GM21367 (cell line): Measurements from ENCODE around the gene DPF3.

ENCODE experiments used
- ATAC-seq: cut with Tn5 transposase; IDR thresholded peaks from one replicate; pipeline ENCODE4 v1.9.1; 2021; ENCODE audit not compliant: unreplicated experiment

The DPF3 gene

DNA sequence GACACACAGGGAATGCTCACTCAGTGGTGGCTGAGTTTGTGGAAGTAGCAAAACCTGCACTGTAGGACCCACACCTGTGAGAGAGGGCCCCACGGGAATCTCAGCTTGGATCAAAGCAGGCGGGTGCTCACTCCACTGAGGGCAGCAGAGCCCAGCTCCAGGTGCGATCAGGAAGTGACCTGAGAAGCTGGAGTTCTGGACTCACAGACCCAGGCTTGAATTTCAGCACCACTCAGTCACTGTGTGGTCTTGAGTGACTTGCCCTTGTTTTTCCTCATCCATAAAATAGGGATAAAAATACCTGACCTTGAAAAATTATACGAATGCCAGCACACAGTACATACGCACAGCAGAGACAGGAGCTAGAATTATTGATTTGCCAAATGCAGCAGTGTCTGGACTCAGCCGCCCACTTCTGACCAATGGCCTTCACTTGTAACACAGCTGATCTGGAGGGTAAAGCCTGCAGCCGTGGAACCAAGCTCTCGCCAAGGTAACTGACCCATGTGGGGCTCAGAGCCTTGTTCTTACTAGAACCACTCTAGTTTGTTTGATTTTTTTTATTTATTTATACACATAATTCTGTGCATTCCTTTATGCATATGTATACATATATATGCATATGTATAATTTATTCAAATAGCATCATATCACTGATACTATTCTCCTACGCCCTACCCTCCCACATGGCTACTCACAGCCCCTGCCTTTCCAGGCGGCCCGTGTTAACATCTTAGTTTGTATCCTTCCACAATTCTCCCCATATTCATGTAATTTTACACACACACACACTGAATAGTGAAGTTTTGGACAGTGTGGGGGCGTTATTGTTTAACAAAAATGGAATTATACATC, 53.9 kb downstream of the DPF3 start:
- no peak for ATAC-seq

- no peak for ATAC-seq
These were observed 54.5 kb downstream of the DPF3 start for GRCh38 chr14:72839351-72839750.

DNA sequence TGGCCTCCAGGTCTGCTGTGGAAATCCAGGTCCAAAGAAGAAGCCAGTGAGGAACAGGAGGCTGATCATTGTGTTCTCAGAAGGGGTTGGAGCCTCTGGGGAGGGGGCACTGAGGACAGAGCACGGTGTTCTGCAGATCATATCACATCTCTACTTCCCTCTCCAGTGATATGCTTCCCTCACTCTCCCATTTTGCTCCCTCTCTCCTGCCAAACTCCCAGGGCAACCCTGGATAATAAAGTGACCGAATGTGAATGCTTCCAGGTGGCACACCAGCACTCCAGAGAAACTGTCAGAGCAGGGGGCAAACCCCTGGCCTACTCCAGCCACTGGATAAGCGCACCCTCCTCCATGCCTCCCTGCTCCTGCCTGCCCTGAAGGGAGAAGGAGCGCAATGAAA, 57.8 kb downstream of the DPF3 start:
- ATAC-seq: no peak

DNA sequence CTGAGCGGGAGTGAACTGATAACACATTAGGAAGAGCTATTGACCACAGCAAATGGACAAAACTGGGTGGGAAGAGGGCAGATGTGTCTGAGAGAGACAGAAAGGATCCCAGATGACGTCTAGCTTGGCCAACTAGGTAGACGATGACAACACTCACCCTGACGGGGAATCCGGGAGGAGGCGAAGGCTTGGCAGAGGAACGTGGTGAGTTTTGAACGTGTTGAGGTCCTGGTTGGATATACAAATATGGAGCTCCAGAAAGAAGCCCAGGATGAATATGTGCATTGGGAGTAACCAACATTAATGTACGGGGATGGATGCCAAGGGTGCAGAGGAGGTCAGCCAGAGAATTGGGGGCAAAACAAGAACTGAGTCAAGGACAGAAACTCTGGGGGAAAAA, 60.7 kb downstream of the DPF3 start:
- ATAC-seq: no peak

- ATAC-seq: no peak
These were observed 62.9 kb downstream of the DPF3 start for GRCh38 chr14:72830786-72831594.

GRCh38 chr14:72830356-72830755, 63.5 kb downstream of the DPF3 start:
- no peak for ATAC-seq

GRCh38 chr14:72828604-72829003, 65.3 kb downstream of the DPF3 start:
- no peak for ATAC-seq

GRCh38 chr14:72826039-72826438, 67.9 kb downstream of the DPF3 start:
- ATAC-seq: no peak

GRCh38 chr14:72825486-72825885, 68.4 kb downstream of the DPF3 start:
- no peak for ATAC-seq

- no peak for ATAC-seq
These were observed 69.8 kb downstream of the DPF3 start for GRCh38 chr14:72824051-72824450.

- ATAC-seq: no peak
These were observed 70.8 kb downstream of the DPF3 start for GRCh38 chr14:72822946-72823611.

- no peak for ATAC-seq
These were observed 74.9 kb downstream of the DPF3 start for GRCh38 chr14:72818998-72819397.

- no peak for ATAC-seq
These were observed 77.6 kb downstream of the DPF3 start for GRCh38 chr14:72816287-72816686.

DNA sequence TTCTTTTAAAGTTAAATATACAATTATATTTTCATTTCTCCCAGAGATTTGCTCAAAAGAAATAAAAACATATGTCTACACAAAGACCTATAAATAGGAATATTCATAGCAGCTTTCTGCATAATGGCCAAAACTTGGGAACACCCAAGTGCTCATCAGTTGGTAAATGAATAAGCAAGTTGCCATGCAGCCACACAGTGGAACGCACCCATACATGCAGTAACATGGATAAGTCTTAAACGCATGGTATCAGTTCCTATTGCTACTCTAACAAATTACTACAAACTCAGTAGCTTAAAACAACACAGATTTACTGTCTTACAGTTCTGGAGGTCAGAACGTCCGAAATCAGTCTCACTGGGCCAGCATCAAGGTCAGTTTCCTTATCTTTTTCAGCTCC, 78.5 kb downstream of the DPF3 start:
- ATAC-seq: no peak

- no peak for ATAC-seq
These were observed 81.5 kb downstream of the DPF3 start for GRCh38 chr14:72812292-72812851.

DNA sequence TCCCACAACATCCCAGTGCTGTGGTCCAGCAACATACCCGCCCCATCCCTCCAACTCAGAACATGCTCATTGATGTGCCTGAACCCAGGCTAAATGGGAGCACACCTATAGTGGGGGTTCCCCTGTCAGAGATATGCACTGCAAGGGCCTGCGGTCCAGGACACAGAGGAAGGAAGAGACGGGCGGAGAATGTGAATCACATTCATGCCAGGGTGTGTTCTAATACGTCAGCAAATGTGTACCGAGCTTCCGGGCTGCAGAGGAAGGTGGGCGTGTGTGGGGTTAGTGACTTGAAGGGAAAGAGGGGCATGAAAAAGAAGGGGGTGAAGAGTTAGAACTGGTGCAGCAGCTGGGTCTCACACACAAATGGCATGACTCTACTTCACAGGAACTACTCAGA, 83.7 kb downstream of the DPF3 start:
- no peak for ATAC-seq

DNA sequence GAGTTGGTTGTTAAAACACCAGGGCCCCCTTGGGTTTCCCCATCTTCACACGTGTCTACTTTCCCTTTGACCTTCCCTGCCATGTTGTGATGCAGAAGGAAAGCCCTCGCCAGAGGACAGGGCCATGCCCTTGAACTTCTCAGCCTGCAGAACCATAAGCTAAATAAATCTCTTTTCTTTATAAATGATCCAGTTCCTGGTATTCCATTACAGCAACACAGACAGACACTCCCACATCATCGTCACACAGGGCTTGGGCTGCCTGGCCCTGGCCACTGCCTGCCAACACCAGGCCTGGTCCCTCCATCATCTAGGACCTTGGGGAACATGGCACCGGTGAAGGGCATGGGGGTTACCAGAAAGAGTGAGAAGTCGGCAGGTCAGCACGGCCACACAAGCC, 84.8 kb downstream of the DPF3 start:
- no peak for ATAC-seq

DNA sequence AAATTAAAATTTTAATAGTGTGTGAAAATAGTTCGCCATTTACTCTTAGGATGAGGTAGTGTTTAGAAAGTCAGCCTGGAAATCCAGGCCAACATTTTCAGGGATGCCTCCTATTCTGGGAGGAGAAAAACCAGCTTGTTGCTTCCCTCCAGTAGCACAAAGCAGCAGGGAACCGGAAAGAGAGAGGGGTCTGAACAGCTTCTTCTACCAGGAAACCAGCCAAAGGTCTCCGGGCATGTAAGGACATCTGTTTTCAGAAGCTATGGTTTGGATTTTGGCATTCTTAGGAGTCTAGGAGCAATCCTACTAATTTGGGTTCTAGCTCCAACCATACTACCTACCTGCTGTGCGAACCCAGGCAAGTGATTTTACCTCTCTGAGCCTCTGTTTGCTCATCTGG, 85.3 kb downstream of the DPF3 start:
- ATAC-seq: no peak

DNA sequence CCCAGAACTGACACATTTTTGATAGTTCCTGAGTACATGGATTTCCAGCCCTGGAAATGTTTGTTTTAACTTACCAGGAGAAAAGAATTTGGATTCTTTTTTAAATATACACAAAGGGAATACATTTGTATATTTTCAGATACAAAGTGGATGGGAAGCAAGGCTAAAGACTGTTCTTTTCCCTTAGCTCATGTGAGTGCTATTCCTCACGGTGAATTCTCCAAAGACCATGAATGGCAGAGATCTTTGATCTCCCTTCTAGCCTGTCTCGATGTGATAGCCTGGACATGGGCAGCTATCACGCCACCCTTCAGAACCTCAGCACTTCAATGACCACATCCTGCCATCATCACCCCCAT, 91.3 kb downstream of the DPF3 start:
- ATAC-seq: no peak

DNA sequence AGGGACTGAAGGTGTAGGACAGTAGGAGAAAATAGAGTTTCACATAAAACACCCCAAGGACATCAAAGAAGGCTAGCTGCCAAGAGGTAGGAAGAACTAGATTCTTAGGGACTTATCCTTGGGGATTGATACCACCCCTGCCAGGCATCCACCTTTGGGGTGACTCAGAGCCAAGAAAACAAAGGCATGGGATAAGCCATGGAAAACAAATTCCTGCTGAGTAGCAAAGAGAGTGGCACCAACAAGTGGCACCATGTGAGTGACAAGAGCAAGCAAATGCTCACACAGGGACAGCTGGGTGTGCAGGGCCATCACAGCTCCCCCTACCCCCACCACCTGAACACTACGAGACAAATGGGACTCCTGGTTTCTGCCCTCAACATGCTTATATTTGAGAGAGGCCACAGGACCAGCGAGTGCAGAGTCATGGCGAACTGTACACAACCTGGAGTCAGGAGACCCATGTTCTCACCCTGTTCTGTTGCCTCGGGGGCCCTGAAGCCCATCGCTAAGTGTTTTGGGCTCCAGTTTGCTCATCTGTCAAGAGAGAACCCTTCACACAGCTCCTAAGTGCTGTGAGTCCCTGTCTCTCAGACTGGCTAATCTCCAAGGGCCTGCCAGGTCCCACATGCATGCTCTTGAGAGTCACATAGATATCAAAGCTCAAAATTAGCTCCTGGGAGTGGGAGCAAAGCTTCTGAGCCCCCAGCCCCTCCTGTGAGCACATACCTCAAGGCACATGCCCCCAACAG, 91.9 kb downstream of the DPF3 start:
- no peak for ATAC-seq

GRCh38 chr14:72801381-72801812, 92.5 kb downstream of the DPF3 start:
- ATAC-seq: no peak
